Muscle layer of colon (tissue), 2 donors: Measurements from ENCODE around the gene TMEM245.

Experiments
- H3K27ac ChIP-seq: one replicate; pipeline ENCODE4 v1.7.0; 2013; ENCODE audit warnings: low read depth, mild to moderate bottlenecking, low read length, moderate library complexity
- H3K27me3 ChIP-seq, 2 donors: one replicate each; pipeline ENCODE4 v1.7.0; 2013; ENCODE audit warnings: low read length in 2 of 2, mild to moderate bottlenecking in 2 of 2; ENCODE audit not compliant: insufficient read depth in 2 of 2, control insufficient read depth in 1 of 2
- H3K36me3 ChIP-seq: one replicate; pipeline ENCODE4 v1.7.0; 2013; ENCODE audit warnings: mild to moderate bottlenecking, low read length; ENCODE audit not compliant: insufficient read depth
- H3K4me1 ChIP-seq: one replicate; pipeline ENCODE4 v1.7.0; 2013; ENCODE audit warnings: mild to moderate bottlenecking, low read length; ENCODE audit not compliant: insufficient read depth
- H3K4me3 ChIP-seq, 2 donors: one replicate each; pipeline ENCODE4 v1.7.0; 2013; ENCODE audit warnings: low read length in 2 of 2, low read depth in 1 of 2, mild to moderate bottlenecking in 1 of 2, moderate library complexity in 1 of 2
- H3K9ac ChIP-seq: one replicate; pipeline ENCODE4 v1.7.0; 2013; ENCODE audit warnings: low read length
- H3K9me3 ChIP-seq: one replicate; pipeline ENCODE4 v1.7.0; 2013; ENCODE audit warnings: mild to moderate bottlenecking, low read length
- donor health status: abdominal sarcoma.
- donor health status: Adenocarcinoma of cecum.

TMEM245 gene

DNA sequence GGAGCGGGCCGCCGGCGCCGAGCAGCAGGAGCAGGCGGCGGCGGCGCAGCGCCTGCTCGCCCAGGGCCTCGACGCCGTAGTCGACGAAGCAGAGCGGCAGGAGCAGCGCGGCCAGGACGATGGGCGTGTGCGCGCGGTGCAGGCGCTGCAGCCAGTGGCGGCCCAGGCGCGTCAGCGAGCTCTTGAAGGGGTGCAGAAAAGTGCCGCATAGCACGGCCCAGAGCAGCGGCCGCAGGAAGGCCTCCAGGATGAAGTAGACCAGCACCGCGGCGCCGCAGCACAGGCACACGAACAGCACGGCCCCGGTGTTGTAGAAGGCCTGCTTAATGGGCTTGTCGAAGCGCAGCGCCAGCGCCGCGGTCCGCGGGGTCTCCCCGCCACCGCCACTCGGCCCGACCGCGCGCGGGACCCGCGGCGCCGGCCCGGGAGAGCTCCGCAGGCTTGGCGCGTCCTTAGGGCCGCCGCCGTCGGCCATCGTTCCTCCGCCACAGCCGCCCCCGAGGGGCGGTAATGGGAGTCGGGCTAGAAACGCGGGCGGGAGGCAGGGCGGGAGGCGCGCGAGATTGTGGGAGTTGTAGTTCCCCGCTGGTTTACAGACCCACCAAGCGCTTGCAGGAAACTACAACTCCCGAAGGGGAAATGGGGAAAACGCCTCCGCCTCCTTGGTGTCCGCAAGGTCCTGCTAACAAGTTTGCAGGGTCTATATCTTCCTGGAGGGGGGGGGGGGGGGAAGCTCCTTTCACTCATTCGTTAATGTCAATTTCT, at the start of gene TMEM245:
TSS of gene TMEM245 (minus strand) at position 509 of the 765 bp plus-strand sequence. CDS start at position 475, 34 bp downstream.
- H3K9ac ChIP-seq = peak within 1 kb of the TSS; percentile 47
- no peaks in the 10 kb centered on the region for H3K27me3 ChIP-seq
- peaks cover 33% of the 10 kb centered on the region for H3K4me1 ChIP-seq
- no peaks in the 10 kb centered on the region for H3K9me3 ChIP-seq
- peak within 1 kb of the TSS; percentile 92 for H3K4me3 ChIP-seq
- no peaks in the 10 kb centered on the region for H3K36me3 ChIP-seq
- H3K27ac ChIP-seq = peak within 1 kb of the TSS; percentile 87

DNA sequence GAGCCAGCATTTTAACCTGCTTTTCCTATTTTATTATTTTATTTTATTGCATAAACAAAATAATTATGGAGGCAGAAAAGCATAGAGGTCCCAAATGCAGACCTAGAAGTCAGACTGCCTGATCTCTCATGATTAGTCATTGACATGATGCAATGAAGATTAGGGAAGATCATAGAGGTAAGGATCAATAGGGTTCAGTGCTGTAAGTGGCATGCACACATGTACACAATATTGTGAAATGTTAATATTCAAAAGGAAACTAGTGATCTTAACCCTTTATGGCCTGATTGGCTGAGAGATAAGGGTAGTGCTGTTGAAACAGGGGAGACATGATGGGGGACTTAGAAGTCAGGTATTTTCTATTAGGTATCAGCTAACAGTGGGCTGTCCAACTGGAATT, 48.4 kb upstream of the TMEM245 start:
- H3K4me1 ChIP-seq = no peaks in the 10 kb centered on the region
- no peaks in the 10 kb centered on the region for H3K9me3 ChIP-seq
- no peaks in the 10 kb centered on the region for H3K36me3 ChIP-seq
- H3K27ac ChIP-seq = no peak overlapping the region
- no peak overlapping the region for H3K4me3 ChIP-seq
- H3K27me3 ChIP-seq = peaks cover 0 to 3% of the 10 kb centered on the region in 2 donors
- no peak overlapping the region for H3K9ac ChIP-seq

DNA sequence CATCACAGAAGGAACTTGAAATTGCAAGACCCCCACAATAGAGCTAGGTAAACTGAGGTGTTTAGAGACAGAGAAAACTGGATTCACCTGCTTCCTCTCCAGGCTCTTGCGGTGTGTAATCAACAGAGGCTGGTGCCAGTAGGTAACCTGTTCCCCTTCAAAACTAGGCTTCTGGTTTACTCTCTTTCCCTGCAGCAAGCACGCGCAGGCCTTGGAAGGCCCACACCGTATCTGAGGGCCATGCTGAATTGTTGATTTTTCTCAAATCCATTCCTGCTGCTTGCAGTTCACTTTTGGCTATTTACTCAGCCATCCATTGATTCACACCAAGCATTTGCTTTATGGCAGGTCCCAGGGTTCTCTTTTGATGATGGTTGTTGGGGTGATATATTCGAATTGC, 48.0 kb upstream of the TMEM245 start:
- Histone ChIP-seq H3K9me3 (no peaks in the 10 kb centered on the region), H3K36me3 (no peaks in the 10 kb centered on the region), H3K9ac (no peak overlapping the region), H3K4me3 (no peak overlapping the region), H3K27ac (no peak overlapping the region), H3K4me1 (no peaks in the 10 kb centered on the region), H3K27me3 (peaks cover 0 to 3% of the 10 kb centered on the region in 2 donors)

DNA sequence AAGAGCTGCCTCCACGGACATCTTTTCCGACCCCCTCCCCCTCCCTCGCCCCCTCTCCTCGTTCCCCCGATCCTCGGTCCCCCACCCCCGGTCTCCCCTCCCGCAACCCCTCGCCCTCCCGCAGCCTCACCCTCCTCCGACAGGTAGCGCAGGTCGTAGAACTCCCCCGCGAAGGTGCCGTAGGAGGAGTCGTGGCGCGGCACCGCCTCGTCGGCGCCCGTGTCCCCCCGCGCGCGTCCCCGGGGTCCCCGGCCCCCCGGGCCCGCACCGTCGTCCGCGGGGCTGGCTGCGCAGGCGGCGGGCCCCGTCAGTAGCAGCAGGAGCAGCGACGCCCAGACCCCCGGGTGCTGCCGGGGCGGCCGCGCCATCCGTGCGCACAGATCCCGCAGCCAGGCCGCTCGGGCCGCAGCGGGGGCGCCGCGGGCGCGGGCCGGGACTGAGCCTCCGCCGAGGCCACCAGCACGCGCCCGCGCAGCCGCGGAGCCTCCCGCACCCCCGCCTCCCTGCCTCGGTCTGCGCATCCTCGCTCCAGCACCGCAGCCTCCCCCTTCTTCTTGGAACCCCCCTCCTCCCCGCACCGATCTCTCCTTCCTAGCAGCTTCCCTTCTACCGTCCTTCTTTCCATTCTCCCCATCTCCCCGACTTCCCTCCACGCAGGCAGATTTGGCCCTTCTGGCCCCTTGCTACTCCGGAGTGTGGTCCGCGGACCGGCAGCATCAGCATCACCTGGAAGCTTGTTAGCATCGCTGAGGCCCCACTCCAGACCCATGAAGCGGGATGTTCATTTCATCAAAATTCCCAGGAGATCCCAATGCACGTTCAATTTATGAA, 47.2 kb upstream of the TMEM245 start, which contains the start of gene FRRS1L:
TSS of gene FRRS1L (minus strand) at position 479 of the 831 bp plus-strand sequence. CDS start at position 368, 111 bp downstream.
- peak within 1 kb of the TSS; percentile 27 to 38 for H3K4me3 ChIP-seq
- H3K36me3 ChIP-seq = no peaks in the 10 kb centered on the region
- no peaks in the 10 kb centered on the region for H3K9me3 ChIP-seq
- H3K27me3 ChIP-seq = peaks cover 0 to 3% of the 10 kb centered on the region in 2 donors
- no peak within 1 kb of the TSS for H3K9ac ChIP-seq
- no peak within 1 kb of the TSS for H3K27ac ChIP-seq
- no peaks in the 10 kb centered on the region for H3K4me1 ChIP-seq

DNA sequence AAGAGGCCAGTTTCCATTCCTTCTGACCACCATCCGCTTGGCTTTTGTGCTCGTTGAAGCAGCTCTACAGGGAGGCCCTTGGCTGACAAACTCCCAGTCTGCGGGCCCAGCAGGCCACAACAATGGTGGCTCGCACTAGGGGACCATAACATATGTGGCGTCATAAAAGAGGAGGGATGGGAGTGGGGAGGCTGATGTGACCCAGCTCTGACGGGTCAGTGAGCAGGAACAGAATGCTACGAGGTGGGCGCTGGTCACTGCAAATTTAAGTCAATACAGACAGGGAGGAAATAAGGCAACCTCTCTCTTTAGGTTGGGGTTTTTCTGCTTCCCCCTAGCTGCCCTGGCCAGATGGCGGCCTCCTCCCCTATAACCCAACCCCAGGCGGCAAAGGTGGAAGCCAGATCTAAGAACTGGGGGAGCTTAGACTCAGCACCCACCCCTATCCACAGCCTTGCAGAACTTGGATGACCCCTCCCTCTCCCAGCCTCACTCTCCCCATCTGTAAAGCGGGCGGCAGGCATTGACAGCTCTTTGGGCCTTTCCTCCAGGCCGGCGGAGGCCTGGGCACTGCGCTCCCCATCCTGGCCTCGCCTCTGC, 46.5 kb upstream of the TMEM245 start:
- Histone ChIP-seq H3K27ac (no peak overlapping the region), H3K9me3 (no peaks in the 10 kb centered on the region), H3K9ac (no peak overlapping the region), H3K36me3 (no peaks in the 10 kb centered on the region), H3K4me1 (no peaks in the 10 kb centered on the region), H3K4me3 (peak overlapping the region in 1 of 2 donors; percentile 27), H3K27me3 (peaks cover 0 to 3% of the 10 kb centered on the region in 2 donors)

DNA sequence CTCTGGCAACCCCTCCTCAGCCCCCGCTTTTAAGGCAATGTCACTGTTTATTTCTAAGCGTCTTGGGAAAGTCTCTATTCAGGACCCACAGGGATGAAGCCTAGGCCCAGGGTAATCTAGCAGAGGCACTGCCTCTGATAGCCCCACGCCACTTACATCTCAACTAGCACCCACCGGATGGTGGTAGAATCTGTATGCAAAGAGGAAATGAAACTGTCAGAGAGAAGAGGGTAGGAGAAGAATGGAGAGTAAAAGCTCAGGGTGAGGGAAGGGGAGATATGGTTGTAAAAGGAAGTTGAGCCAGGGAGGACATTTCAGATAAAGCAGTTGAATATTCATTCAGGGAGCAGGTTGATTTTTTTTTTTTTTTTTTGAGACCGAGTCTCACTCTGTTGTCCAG, 44.3 kb upstream of the TMEM245 start:
- Histone ChIP-seq H3K4me1 (no peaks in the 10 kb centered on the region), H3K27ac (no peak overlapping the region), H3K4me3 (no peak overlapping the region), H3K9me3 (no peaks in the 10 kb centered on the region), H3K27me3 (peaks cover 0 to 3% of the 10 kb centered on the region in 2 donors), H3K9ac (no peak overlapping the region), H3K36me3 (no peaks in the 10 kb centered on the region)

DNA sequence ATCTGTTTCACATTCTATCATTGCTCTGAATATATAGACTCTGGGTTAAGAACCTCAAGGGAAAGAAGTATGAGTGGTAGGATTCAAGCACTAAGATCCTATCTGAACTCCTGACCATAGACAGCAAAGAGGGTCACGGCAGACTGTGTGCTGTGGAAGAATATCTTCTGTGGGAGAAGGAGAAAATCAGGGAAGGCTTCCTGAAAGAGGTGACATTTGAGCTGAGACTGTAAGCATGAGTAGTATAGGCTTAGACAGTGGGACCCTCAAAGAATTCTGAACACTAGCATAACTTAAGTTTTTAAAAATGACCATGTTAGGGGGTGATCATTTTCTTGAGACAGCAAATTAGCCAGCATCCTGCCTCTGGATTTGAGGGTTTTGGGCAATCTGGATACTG, 43.4 kb upstream of the TMEM245 start:
- peaks cover 0 to 3% of the 10 kb centered on the region in 2 donors for H3K27me3 ChIP-seq
- no peak overlapping the region for H3K4me3 ChIP-seq
- no peak overlapping the region for H3K9ac ChIP-seq
- no peak overlapping the region for H3K27ac ChIP-seq
- no peaks in the 10 kb centered on the region for H3K4me1 ChIP-seq
- H3K36me3 ChIP-seq = no peaks in the 10 kb centered on the region
- no peaks in the 10 kb centered on the region for H3K9me3 ChIP-seq

DNA sequence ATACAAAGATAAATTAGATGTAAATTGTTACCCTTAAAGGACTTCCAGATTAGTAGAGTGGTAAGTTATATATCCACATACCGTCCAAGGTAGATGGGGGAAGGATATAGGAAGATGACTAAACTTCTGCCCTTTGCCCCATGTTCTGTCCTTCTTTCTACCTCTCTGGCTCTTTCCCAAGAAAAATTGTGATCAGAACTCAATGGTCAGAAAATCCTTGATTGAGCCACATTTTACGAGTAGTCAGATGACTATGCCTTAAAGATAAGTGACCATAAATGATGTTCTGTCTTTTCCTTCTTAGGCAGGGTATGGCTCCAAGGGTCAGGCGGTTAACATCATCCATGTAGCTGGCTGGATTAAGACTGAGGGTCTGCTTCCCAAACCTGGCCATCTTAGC, 42.9 kb upstream of the TMEM245 start:
- Histone ChIP-seq H3K9me3 (no peaks in the 10 kb centered on the region), H3K4me3 (no peak overlapping the region), H3K36me3 (no peaks in the 10 kb centered on the region), H3K9ac (no peak overlapping the region), H3K4me1 (no peaks in the 10 kb centered on the region), H3K27ac (no peak overlapping the region), H3K27me3 (peaks cover 0 to 3% of the 10 kb centered on the region in 2 donors)

DNA sequence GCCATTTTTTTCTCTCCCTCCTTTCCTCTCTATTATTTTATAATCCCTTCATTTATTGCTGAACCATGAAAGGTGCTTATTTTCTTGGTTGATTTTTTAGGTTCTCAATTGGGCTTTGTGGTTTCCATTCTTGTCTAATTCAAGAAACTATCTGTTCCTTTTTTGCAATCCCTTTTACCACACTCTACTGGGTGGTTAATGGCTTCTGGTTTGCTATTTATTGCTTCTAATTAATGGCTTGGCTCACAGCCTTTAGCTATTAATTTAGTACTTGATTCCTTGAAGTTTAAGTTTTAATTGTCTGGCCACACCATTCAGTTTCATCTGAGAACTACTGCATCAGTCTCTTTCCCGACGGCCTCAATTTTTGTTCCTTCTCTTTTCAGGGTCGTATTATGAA, 41.7 kb upstream of the TMEM245 start:
- Histone ChIP-seq H3K27me3 (no peaks in the 10 kb centered on the region), H3K9ac (no peak overlapping the region), H3K27ac (no peak overlapping the region)

DNA sequence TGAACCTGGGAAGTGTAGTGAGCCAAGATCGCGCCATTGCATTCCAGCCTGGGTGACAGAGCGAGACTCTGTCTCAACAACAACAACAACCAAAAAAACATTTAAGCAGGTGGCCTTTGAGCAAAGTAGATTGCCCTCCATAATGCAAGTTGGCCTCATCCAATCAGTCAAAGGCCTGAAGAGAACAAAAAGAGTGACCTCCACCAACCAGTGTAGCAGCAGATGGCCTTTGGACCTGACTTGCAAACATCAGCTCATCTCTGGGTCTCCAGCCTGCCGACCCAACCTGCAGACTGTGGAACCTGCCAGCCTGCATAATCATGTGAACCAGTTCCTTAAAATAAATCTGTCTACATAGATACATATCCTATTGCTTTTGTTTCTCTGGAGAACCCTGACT, 39.8 kb upstream of the TMEM245 start:
- Histone ChIP-seq H3K9me3 (no peaks in the 10 kb centered on the region), H3K27ac (no peak overlapping the region), H3K4me1 (no peaks in the 10 kb centered on the region), H3K9ac (no peak overlapping the region), H3K27me3 (no peaks in the 10 kb centered on the region), H3K36me3 (no peaks in the 10 kb centered on the region), H3K4me3 (no peak overlapping the region)

More for the DNA sequence above, 41.7 kb upstream of the TMEM245 start:
- Histone ChIP-seq H3K4me1 (no peaks in the 10 kb centered on the region), H3K4me3 (no peak overlapping the region), H3K9me3 (no peaks in the 10 kb centered on the region), H3K36me3 (no peaks in the 10 kb centered on the region)

DNA sequence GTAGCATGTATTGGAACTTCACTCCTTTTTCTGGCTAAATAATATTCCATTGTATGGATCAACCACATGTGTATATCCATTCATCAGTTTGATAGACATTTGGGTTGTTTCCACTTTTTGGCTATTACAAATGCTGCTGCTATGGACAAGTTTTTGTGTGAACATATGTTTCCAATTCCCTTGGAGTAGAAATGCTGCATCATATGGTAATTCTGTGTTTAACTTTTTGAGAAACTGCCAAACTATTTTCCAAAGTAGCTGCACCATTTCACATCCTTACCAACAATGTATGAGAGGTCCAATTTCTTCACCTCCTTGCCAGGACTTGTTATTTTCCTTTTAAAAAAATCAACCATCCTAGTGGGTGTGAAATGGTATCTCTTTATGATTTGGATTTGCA, 38.9 kb upstream of the TMEM245 start:
- Histone ChIP-seq H3K4me3 (no peak overlapping the region), H3K27ac (no peak overlapping the region), H3K36me3 (no peaks in the 10 kb centered on the region), H3K9me3 (no peaks in the 10 kb centered on the region), H3K27me3 (no peaks in the 10 kb centered on the region), H3K4me1 (no peaks in the 10 kb centered on the region), H3K9ac (no peak overlapping the region)
